HEK293T (cell line): ENCODE data around the gene EHBP1.

Experiments used
- CTCF ChIA-PET: fragments of 350-600 bp; formaldehyde crosslinking; extraction: SDS; loops from one replicate; lab custom pipeline; 2021; ENCODE audit warnings: antibody characterized with exemption, inconsistent platforms; lab: Yijun Ruan, JAX
- POLR2A ChIA-PET: fragments of 350-600 bp; formaldehyde crosslinking; extraction: SDS; loops from one replicate; lab custom pipeline; 2020; ENCODE audit warnings: antibody characterized with exemption, inconsistent platforms; lab: Yijun Ruan, JAX
- DNase-seq: peaks from one replicate; pipeline ENCODE4 v3.0.0; 2012; ENCODE audit warnings: mixed read lengths; ENCODE audit errors: extremely low spot score
- ARNT ChIP-seq: fragments of 450-650 bp; IDR thresholded peaks from 2 replicates; pipeline ENCODE4 v1.6.1; 2017; ENCODE audit warnings: mild to moderate bottlenecking
- BHLHE40 ChIP-seq: fragments of 450-650 bp; IDR thresholded peaks from 2 replicates; pipeline ENCODE4 v1.6.1; 2016; ENCODE audit warnings: mild to moderate bottlenecking, moderate library complexity, borderline replicate concordance
- CTBP1 ChIP-seq: fragments of 450-650 bp; IDR thresholded peaks from 2 replicates; pipeline ENCODE4 v1.6.1; 2016; ENCODE audit warnings: borderline replicate concordance
- ELF4 ChIP-seq: fragments of 450-650 bp; IDR thresholded peaks from 2 replicates; pipeline ENCODE4 v1.6.1; 2017; ENCODE audit warnings: antibody characterized with exemption
- FOXA1 ChIP-seq: fragments of 450-650 bp; IDR thresholded peaks from 2 replicates; pipeline ENCODE4 v1.6.1; 2016; ENCODE audit warnings: mild to moderate bottlenecking
- FOXK2 ChIP-seq: fragments of 450-650 bp; IDR thresholded peaks from 2 replicates; pipeline ENCODE4 v1.6.1; 2016; ENCODE audit warnings: mild to moderate bottlenecking
- FOXM1 ChIP-seq: fragments of 450-650 bp; IDR thresholded peaks from 2 replicates; pipeline ENCODE4 v1.6.1; 2017; ENCODE audit warnings: mild to moderate bottlenecking, borderline replicate concordance
- HDGF ChIP-seq: fragments of 450-650 bp; IDR thresholded peaks from 2 replicates; pipeline ENCODE4 v1.6.1; 2017; ENCODE audit warnings: antibody characterized with exemption, borderline replicate concordance
- L3MBTL2 ChIP-seq: fragments of 450-650 bp; conservative IDR thresholded peaks from 2 replicates; pipeline ENCODE4 v1.6.1; 2016; ENCODE audit warnings: mild to moderate bottlenecking
- LEF1 ChIP-seq: fragments of 450-650 bp; IDR thresholded peaks from 2 replicates; pipeline ENCODE4 v1.6.1; 2017; ENCODE audit warnings: mild to moderate bottlenecking, borderline replicate concordance
- NFRKB ChIP-seq: fragments of 450-650 bp; IDR thresholded peaks from 2 replicates; pipeline ENCODE4 v1.6.1; 2016; ENCODE audit warnings: mild to moderate bottlenecking, moderate library complexity
- PKNOX1 ChIP-seq: fragments of 450-650 bp; IDR thresholded peaks from 2 replicates; pipeline ENCODE4 v1.6.1; 2016
- SP1 ChIP-seq: fragments of 450-650 bp; IDR thresholded peaks from 2 replicates; pipeline ENCODE4 v1.6.1; 2017
- SUZ12 ChIP-seq: fragments of 450-650 bp; IDR thresholded peaks from 2 replicates; pipeline ENCODE4 v1.6.1; 2016; ENCODE audit warnings: mild to moderate bottlenecking
- TARDBP ChIP-seq: fragments of 450-650 bp; IDR thresholded peaks from 2 replicates; pipeline ENCODE4 v1.6.1; 2016
- ZNF384 ChIP-seq: fragments of 450-650 bp; IDR thresholded peaks from 2 replicates; pipeline ENCODE4 v1.6.1; 2016

EHBP1 gene

GRCh38 chr2:62800618-62801017 lies 95.1 kb downstream of the EHBP1 start:
- no peak for TF ChIP-seq FOXK2
- no peak for TF ChIP-seq CTBP1
- TF ChIP-seq ELF4: no peak
- no peak for TF ChIP-seq FOXA1
- TF ChIP-seq ZNF384: no peak
- no peak for TF ChIP-seq BHLHE40
- no peak for TF ChIP-seq NFRKB
- TF ChIP-seq ARNT: no peak
- DNase-seq: no peak
- POLR2A ChIA-PET: no interaction called here
- CTCF ChIA-PET: no interaction called here

GRCh38 chr2:62801110-62801509 lies 95.6 kb downstream of the EHBP1 start:
- POLR2A ChIA-PET: no interaction called here
- DNase-seq: no peak
- TF ChIP-seq NFRKB: no peak
- no peak for TF ChIP-seq L3MBTL2
- no peak for TF ChIP-seq ELF4
- TF ChIP-seq PKNOX1: no peak
- no peak for TF ChIP-seq ARNT
- no peak for TF ChIP-seq BHLHE40
- no peak for TF ChIP-seq FOXA1
- no peak for TF ChIP-seq FOXK2
- TF ChIP-seq FOXM1: no peak
- TF ChIP-seq CTBP1: no peak
- no peak for TF ChIP-seq SP1
- CTCF ChIA-PET: no interaction called here

- CTCF ChIA-PET: no interaction called here
- TF ChIP-seq SUZ12: no peak
- TF ChIP-seq FOXA1: no peak
- no peak for TF ChIP-seq FOXM1
- TF ChIP-seq TARDBP: no peak
- TF ChIP-seq LEF1: no peak
- no peak for TF ChIP-seq ARNT
- TF ChIP-seq CTBP1: no peak
- no peak for TF ChIP-seq SP1
- TF ChIP-seq L3MBTL2: no peak
- no peak for TF ChIP-seq PKNOX1
- no peak for TF ChIP-seq BHLHE40
- TF ChIP-seq HDGF: no peak
- no peak for TF ChIP-seq ZNF384
- no peak for TF ChIP-seq ELF4
- no peak for TF ChIP-seq FOXK2
- no peak for TF ChIP-seq NFRKB
- DNase-seq: no peak
- POLR2A ChIA-PET: no interaction called here
Observed at GRCh38 chr2:62801814-62802523, 96.5 kb downstream of the EHBP1 start.

- ChIA-PET CTCF (no interaction called here), POLR2A (no interaction called here)
- TF ChIP-seq LEF1 (no peak), SP1 (no peak), ZNF384 (no peak), FOXK2 (no peak), L3MBTL2 (no peak), PKNOX1 (no peak), TARDBP (no peak), NFRKB (no peak), CTBP1 (no peak), FOXA1 (no peak), HDGF (no peak), BHLHE40 (no peak), ELF4 (no peak), SUZ12 (no peak), ARNT (no peak), FOXM1 (no peak)
- no peak for DNase-seq
Observed at GRCh38 chr2:62803961-62804360, 98.4 kb downstream of the EHBP1 start.

GRCh38 chr2:62806231-62806630 lies 100.7 kb downstream of the EHBP1 start:
- ChIA-PET POLR2A (no interaction called here), CTCF (no interaction called here)
- DNase-seq: no peak
- TF ChIP-seq ZNF384 (no peak), LEF1 (no peak)

- POLR2A ChIA-PET: no interaction called here
Observed at GRCh38 chr2:62808554-62808953, 103.0 kb downstream of the EHBP1 start.

GRCh38 chr2:62811086-62811485 lies 105.6 kb downstream of the EHBP1 start:
- TF ChIP-seq BHLHE40 (no peak), CTBP1 (no peak), PKNOX1 (no peak), SP1 (no peak), LEF1 (no peak), FOXM1 (no peak), FOXK2 (no peak)
- POLR2A ChIA-PET: no interaction called here
- CTCF ChIA-PET: no interaction called here
- no peak for DNase-seq

More at GRCh38 chr2:62808554-62808953, 103.0 kb downstream of the EHBP1 start:
- DNase-seq: no peak
- TF ChIP-seq SP1 (no peak), L3MBTL2 (no peak), SUZ12 (no peak), ZNF384 (no peak), FOXA1 (no peak), ELF4 (no peak)
- CTCF ChIA-PET: no interaction called here
